ENCODE results near the gene GART.

GART gene

DNA sequence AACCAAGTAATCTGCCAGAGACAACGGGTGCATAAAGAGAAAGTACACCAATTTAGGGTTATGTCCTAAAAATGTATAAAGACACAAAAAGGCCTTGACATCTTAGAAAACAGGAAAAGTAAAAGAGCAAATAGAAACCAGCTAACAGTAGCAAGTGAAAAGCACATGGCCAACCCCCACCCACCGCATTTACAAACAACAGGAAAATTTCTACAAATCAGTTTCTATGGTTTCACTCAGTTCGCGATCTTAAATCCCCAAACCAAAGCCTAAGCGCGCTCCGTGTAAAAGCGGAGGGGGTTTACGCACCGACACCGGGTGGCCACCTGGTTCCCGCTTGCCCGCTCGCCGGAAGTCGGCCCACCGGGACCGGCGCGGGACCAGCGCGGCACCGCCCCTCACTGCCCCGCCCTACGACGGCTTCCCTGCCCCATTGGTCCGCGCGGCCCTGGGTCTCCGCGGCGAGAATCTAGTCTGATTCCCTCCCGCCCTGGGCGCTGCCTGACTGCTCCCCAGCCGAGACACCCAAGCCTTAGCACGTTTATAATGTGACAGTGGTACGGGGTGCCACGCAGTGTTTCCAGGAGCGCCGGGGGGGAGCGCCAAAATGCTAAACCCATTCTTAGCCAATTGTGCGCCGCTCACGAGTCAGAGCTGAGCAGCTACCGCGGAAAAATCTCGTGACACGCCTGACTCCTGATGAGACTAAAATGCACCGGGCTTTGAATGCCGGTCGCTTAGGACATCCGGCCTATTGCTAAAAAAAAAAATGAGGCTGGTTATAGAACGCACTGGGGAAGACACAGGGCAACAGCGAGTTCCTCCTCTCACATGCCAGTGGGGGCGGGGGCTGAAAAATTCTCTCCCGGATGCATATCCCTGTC is at the start of gene GART:
TSS of gene GART (minus strand) at position 362 of the 884 bp plus-strand sequence. CDS start 2,802 bp downstream, outside the sequence.
- H3K36me3 Mint-ChIP-seq (ENCODE audit: low read depth): peaks cover 31% of the 10 kb centered on the region
- TF ChIP-seq, protein P1, sequence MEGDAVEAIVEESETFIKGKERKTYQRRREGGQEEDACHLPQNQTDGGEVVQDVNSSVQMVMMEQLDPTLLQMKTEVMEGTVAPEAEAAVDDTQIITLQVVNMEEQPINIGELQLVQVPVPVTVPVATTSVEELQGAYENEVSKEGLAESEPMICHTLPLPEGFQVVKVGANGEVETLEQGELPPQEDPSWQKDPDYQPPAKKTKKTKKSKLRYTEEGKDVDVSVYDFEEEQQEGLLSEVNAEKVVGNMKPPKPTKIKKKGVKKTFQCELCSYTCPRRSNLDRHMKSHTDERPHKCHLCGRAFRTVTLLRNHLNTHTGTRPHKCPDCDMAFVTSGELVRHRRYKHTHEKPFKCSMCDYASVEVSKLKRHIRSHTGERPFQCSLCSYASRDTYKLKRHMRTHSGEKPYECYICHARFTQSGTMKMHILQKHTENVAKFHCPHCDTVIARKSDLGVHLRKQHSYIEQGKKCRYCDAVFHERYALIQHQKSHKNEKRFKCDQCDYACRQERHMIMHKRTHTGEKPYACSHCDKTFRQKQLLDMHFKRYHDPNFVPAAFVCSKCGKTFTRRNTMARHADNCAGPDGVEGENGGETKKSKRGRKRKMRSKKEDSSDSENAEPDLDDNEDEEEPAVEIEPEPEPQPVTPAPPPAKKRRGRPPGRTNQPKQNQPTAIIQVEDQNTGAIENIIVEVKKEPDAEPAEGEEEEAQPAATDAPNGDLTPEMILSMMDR (IDR thresholded peaks at IDR 0.05; ENCODE audit: unreplicated experiment in 3 of 3): no peak
- peaks cover 32% of the 10 kb centered on the region for H3K4me1 Mint-ChIP-seq
- peak within 1 kb of the TSS; percentile 99 to 100 (median 100) for H3K27ac Mint-ChIP-seq
- H3K27me3 Mint-ChIP-seq (ENCODE audit: low read depth): no peaks in the 10 kb centered on the region
- peak within 1 kb of the TSS; percentile 93 to 95 (median 95) for H3K4me3 Mint-ChIP-seq
- H3K9me3 Mint-ChIP-seq: no peaks in the 10 kb centered on the region

DNA sequence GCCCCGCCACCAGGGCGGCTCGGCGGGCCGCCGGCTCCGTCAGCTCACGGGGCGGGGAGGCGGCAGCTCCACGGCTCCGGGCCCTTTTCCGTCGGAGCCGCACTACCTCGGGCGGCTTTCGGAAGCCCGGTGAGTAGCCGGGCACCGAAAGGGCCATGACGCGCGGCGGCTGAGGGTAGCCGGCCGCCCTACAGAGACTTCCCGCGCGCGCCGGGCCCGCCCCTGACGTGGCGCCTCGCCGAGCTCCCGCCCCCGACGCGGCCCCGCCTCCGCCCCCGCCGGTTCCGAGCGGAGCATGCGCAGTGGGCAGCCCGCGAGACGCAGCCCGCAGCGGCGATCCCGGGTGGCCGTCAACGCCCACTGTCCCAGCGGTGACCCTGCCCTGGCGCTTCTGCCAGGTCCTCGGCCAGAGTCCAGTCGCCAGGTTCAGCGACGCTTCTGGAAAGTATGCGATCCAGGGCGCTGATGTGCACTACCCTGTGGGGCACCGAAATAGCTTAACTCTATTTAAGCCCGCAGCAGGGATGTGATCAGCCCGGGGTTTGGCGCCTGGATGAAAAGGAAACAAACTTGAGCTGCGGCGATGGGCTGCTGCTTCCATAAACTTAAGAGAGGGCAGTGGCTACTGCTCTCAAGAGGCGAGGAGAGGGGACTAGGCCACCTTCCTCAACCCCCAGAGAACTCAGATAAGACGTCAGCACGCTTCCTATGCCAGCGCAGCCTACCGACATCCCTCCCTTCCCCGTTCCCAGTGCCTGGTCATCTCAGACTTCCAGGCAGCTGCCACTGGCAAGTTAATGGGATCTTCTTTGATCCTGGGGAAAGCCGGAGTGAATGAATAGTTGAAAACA is 46.8 kb upstream of the GART start, which contains the start of gene DONSON:
TSS of gene DONSON (minus strand) at position 200 of the 851 bp plus-strand sequence. CDS start at position 157, 43 bp downstream.
- Mint-ChIP-seq H3K36me3 (ENCODE audit: low read depth) (peaks cover 18% of the 10 kb centered on the region), H3K4me1 (peaks cover 20% of the 10 kb centered on the region), H3K4me3 (peak within 1 kb of the TSS; percentile 95), H3K9me3 (no peaks in the 10 kb centered on the region), H3K27ac (peak within 1 kb of the TSS; percentile 86 to 97 (median 93)), H3K27me3 (ENCODE audit: low read depth) (no peaks in the 10 kb centered on the region)
- TF ChIP-seq, protein P1 (IDR thresholded peaks at IDR 0.05; ENCODE audit: unreplicated experiment in 3 of 3): peak in 1 of 3 experiments; percentile 2

DNA sequence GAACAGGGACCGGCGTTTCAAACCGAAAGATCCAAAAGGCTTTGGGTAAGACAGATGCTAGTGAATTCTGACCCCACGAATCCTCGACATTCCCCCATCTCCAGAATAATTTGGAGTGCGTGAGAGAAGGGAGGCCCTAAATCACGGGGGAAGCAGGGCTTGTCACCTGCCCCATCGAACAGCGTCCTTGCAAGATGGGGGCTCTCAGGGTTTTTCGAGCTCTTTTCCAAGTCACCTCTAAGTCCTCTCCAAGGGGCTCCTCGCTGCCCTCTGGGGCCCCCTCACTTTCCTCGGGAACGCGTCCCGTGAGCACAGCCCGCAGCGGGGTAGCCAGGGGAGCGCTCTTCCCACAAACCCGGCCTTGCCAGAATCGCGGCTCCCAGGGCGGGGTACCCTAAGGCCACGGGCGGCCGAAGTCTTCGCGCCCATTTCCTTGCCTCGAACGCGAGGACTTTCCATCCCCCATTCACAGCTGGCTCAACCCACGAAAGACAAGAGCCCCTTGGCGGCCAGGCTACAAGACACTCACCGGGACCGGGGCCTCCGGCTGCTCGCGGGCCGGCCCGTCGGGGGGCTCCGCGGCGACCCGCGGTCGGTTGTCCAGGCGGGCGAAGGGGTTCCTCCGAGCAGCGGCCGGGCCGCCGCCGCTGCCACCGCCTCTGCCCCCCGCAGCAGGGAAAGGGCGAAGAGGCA is 46.0 kb upstream of the GART start:
- TF ChIP-seq, protein P1 (IDR thresholded peaks at IDR 0.05; ENCODE audit: unreplicated experiment in 3 of 3): peak in 1 of 3 experiments; percentile 19
- Mint-ChIP-seq H3K27ac (peak overlapping the region in 2 of 3 experiments; percentile 33 to 69), H3K4me3 (peak overlapping the region; percentile 91 to 95 (median 95)), H3K4me1 (peaks cover 20% of the 10 kb centered on the region), H3K9me3 (no peaks in the 10 kb centered on the region), H3K36me3 (ENCODE audit: low read depth) (peaks cover 13% of the 10 kb centered on the region), H3K27me3 (ENCODE audit: low read depth) (no peaks in the 10 kb centered on the region)

DNA sequence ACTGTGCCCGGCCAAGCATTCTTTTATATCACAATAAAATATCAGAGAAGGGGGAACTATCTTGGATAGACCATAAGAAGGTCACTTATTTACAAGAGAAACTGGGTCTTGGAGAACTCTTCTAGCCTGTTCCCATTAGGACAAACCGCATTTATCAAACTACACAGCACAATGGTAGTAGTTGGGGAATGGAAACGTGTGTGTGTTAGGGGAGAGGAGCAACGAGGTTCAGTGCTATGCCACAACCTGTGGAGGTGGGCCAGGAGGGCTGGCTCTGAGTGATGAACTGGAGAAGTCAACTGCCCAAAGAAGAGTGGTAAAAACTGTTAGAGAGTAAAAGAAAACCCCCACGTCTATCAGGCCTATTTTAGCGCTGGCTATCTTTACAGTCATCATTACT is 45.0 kb upstream of the GART start:
- H3K4me1 Mint-ChIP-seq: peaks cover 20% of the 10 kb centered on the region
- H3K9me3 Mint-ChIP-seq: no peaks in the 10 kb centered on the region
- H3K36me3 Mint-ChIP-seq (ENCODE audit: low read depth): peaks cover 11% of the 10 kb centered on the region
- no peaks in the 10 kb centered on the region for H3K27me3 Mint-ChIP-seq (ENCODE audit: low read depth)
- H3K27ac Mint-ChIP-seq: peak overlapping the region in 2 of 3 experiments; percentile 76 to 80
- H3K4me3 Mint-ChIP-seq: peak overlapping the region; percentile 78 to 91 (median 84)
- TF ChIP-seq, protein P1 (IDR thresholded peaks at IDR 0.05; ENCODE audit: unreplicated experiment in 3 of 3): no peak

DNA sequence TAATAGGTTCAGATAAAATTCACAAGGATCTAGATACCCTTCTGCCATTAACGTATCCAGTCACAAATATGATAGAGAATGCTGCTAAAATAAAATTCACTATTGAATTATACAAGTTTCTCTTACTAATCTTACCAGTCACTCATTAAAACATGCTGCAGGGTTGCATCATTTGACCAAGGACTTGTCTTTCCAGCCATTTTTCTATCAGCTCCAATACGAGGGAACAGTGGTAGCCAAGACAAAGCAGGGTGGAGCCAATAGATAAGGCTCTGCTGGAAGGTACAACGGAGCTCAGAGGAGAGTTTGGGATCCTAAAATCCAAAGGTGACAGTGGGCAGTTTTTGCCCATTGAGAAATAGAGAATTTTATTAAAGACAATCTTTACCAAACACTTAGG is 42.5 kb upstream of the GART start:
- Mint-ChIP-seq H3K4me1 (peaks cover 17% of the 10 kb centered on the region), H3K27ac (no peak overlapping the region), H3K27me3 (ENCODE audit: low read depth) (no peaks in the 10 kb centered on the region), H3K9me3 (no peaks in the 10 kb centered on the region), H3K4me3 (no peak overlapping the region), H3K36me3 (ENCODE audit: low read depth) (peaks cover 12% of the 10 kb centered on the region)
- TF ChIP-seq, protein P1 (IDR thresholded peaks at IDR 0.05; ENCODE audit: unreplicated experiment in 3 of 3): no peak
